Body of pancreas (tissue), 4 donors: ENCODE measurements around the gene DCTN2. TPM values are rescaled to one million over a fixed set of nuclear protein-coding genes. Genes with fewer than 3 reads are reported as not detected.

Experiments
- ATAC-seq: fragments of 150-250 bp; one replicate; pipeline ENCODE4 v1.9.1; 2016
- DNase-seq, 4 donors: peaks; one replicate each; pipeline ENCODE4 v3.0.0-alpha.2; 2019
- H3K27ac ChIP-seq, 4 donors: fragments of 200-600 bp; sonication (generic); 1 replicate in 3 of 4; 2 replicates in 1 of 4; pipeline versions ENCODE4 v1.5.1 to v1.6.1; 2016 to 2019; ENCODE audit warnings: mild to moderate bottlenecking in 1 of 4, mixed read lengths in 1 of 4, moderate library complexity in 1 of 4
- H3K27me3 ChIP-seq, 2 donors: fragments of 200-600 bp; sonication (generic); one replicate each; pipeline ENCODE4 v1.6.0; 2016; ENCODE audit warnings: mild to moderate bottlenecking in 1 of 2
- H3K36me3 ChIP-seq, 2 donors: fragments of 200-600 bp; sonication (generic); replicated peaks in 1 of 2; 2 replicates each; pipeline ENCODE4 v1.5.1; 2016; ENCODE audit warnings: low read depth in 2 of 2; ENCODE audit not compliant: insufficient read depth in 1 of 2
- H3K4me1 ChIP-seq: fragments of 200-600 bp; sonication (generic); one replicate; pipeline ENCODE4 v1.6.0; 2016
- H3K4me3 ChIP-seq, 2 donors: fragments of 200-600 bp; sonication (generic); 1 replicate in 1 of 2; 2 replicates in 1 of 2; pipeline ENCODE4 v1.5.1; 2016 to 2019
- H3K9me3 ChIP-seq, 3 donors: fragments of 200-600 bp; sonication (generic); 1 replicate in 2 of 3; 2 replicates in 1 of 3; pipeline ENCODE4 v1.5.1; 2016
- CTCF ChIP-seq, 7 experiments: fragments of 450-650 bp in 4 of 7; fragments of 200-600 bp in 3 of 7; sonication (generic) in 3 of 7; IDR thresholded peaks; one replicate each; pipeline ENCODE4 v1.5.1; 2016 to 2019; ENCODE audit warnings: antibody characterized with exemption in 7 of 7
- POLR2A ChIP-seq, 3 donors: fragments of 450-650 bp; IDR thresholded peaks; one replicate each; pipeline ENCODE4 v1.6.1; 2016; ENCODE audit warnings: antibody characterized with exemption in 3 of 3, mild to moderate bottlenecking in 2 of 3
- WGBS, 2 donors: methylation state at CpG; one replicate each; pipeline ENCODE4 v1.1.5; 2017; 5-methylcytosine and 5-hydroxymethylcytosine counted together
- intact Hi-C: fragments of 100-400 bp; cut with DNase I; formaldehyde crosslinking; loops from one replicate; pipeline ENCODE4 v1.15.1; 2023
- total RNA-seq, 2 donors: library from RNA; depleted of rRNA; stranded (reverse); fragments of >200 nt; gene quantifications; one replicate each; pipeline ENCODE4 v1.1.0, GENCODE V29; 2016

Gene DCTN2
- total RNA-seq, 2 donors from 2014 or later, result 80.1 to 89.2 TPM

- intact Hi-C loops, result no loop called here
- Histone ChIP-seq H3K27me3 (no peaks in the 10 kb centered on the region), H3K4me3 (no peak overlapping the region), H3K36me3 (peaks cover 12 to 31% of the 10 kb centered on the region in 2 donors), H3K4me1 (no peaks in the 10 kb centered on the region), H3K27ac (no peak overlapping the region), H3K9me3 (no peaks in the 10 kb centered on the region)
- TF ChIP-seq POLR2A (IDR thresholded peaks at IDR 0.05) (no peak), CTCF (IDR thresholded peaks at IDR 0.05) (no peak)
- ATAC-seq, result no peak
- WGBS, 2 donors, result 81 to 93% methylated on average over 6 of the region's 6 CpGs
- DNase-seq, result no peak
These were observed 11.0 kb downstream of the DCTN2 start for GRCh38 chr12:57535764-57536596.

GRCh38 chr12:57534991-57535543, 11.9 kb downstream of the DCTN2 start:
- no peak for DNase-seq
- no peaks in the 10 kb centered on the region for H3K27me3 ChIP-seq
- no peaks in the 10 kb centered on the region for H3K9me3 ChIP-seq
- H3K4me1 ChIP-seq, result no peaks in the 10 kb centered on the region
- WGBS, 2 donors, result 88 to 95% methylated on average over 3 of the region's 3 CpGs
- TF ChIP-seq CTCF (IDR thresholded peaks at IDR 0.05) (no peak), POLR2A (IDR thresholded peaks at IDR 0.05) (no peak)
- peaks cover 12 to 38% of the 10 kb centered on the region in 2 donors for H3K36me3 ChIP-seq
- no peak overlapping the region for H3K27ac ChIP-seq
- H3K4me3 ChIP-seq, result no peak overlapping the region
- ATAC-seq, result no peak
- intact Hi-C loops, result no loop called here

- TF ChIP-seq CTCF (IDR thresholded peaks at IDR 0.05), result no peak
- no peak for TF ChIP-seq POLR2A (IDR thresholded peaks at IDR 0.05)
- Histone ChIP-seq H3K27me3 (no peaks in the 10 kb centered on the region), H3K4me1 (no peaks in the 10 kb centered on the region), H3K36me3 (peaks cover 16 to 39% of the 10 kb centered on the region in 2 donors), H3K27ac (no peak overlapping the region), H3K4me3 (no peak overlapping the region), H3K9me3 (no peaks in the 10 kb centered on the region)
- ATAC-seq, result no peak
- 63 to 75% methylated on average over 2 to 5 of the region's 5 CpGs for WGBS, 2 donors
- no peak for DNase-seq
- intact Hi-C loops, result no loop called here
These were observed 12.7 kb downstream of the DCTN2 start for GRCh38 chr12:57534250-57534649.

DNA sequence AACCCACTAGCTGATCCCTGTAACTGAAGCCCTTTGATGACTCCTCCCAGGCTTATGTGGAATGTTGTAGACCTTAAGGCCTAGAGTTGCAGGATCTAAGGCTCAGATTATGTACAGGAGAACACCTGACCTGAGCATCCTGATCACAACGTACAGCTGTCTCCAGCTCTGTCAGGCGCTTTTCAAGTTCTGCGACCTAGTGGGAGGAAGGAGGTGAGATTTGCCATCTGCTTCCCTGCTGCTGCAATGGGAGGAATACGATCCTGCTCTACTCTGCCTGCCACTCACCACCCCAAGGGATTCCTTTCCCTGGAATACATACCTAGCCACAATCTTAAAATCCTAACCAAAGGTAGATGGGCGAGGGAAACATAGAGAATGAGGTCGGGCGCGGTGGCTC, 13.9 kb downstream of the DCTN2 start:
- no peak for ATAC-seq

More for the DNA sequence above, 13.9 kb downstream of the DCTN2 start:
- TF ChIP-seq CTCF (IDR thresholded peaks at IDR 0.05), result no peak
- TF ChIP-seq POLR2A (IDR thresholded peaks at IDR 0.05), result no peak
- H3K4me1 ChIP-seq, result no peaks in the 10 kb centered on the region
- H3K9me3 ChIP-seq, result no peaks in the 10 kb centered on the region
- no peaks in the 10 kb centered on the region for H3K27me3 ChIP-seq
- H3K36me3 ChIP-seq, result peaks cover 16 to 40% of the 10 kb centered on the region in 2 donors
- 89 to 91% methylated on average over 8 of the region's 8 CpGs for WGBS, 2 donors
- no peak overlapping the region for H3K4me3 ChIP-seq
- DNase-seq, result no peak
- no peak overlapping the region for H3K27ac ChIP-seq
- intact Hi-C loops, result no loop called here
